Midbrain (tissue), 1 donor: ENCODE data around the gene SLC41A1.
"Not testable (repeated sequence)": the region's sequence is repeated elsewhere in the genome, so short reads cannot be mapped to it uniquely, and the experiment has no call there.

ENCODE experiments used
- DNase-seq: peaks from one replicate; lab custom pipeline; 2025; lab: John Stamatoyannopoulos, UW

Gene SLC41A1

DNA sequence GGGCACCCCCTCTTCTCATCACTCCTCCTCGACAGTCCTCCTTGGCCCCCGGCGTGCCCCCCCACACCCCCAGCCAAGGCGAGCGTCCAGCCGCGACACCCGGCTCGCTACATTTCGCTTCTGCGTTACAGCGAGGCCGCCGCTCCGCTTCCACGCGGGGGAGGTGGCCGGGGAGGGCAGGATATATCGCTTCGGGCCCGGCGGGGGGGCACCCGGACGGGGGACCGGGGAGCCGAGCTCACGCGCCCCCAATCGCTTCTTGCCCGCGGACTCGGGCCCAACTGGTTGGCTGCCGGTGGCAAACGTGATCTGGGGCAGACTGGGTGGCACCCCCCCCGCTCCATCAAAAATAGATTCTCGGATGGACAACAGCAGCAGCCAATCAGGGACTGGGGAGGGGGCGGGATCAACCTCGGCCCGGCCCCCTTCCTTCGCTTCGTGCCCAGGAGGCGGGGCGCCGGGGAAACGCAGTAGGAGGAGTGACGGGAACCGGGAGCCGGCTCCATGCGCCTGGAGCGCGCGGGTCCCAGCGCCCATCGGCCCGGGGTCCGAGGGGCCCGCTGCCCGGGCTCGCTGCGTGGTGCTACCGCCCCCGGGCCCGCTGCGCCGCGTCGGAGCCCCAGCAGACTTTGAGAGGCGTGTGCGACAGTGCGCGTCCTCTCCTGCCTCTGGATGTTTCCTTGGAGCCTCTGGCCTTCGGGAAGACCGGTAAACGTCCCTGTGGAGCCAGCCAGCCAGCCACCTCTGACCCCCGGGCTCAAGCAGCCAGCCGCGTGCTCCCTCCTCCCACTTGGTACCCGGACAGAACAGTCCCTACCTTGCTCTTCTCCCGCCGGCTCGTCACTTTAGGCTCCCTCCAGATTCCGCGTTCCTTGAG, at the start of gene SLC41A1:
TSS of gene SLC41A1 (minus strand) at position 321 of the 877 bp plus-strand sequence. CDS start 2,757 bp downstream, outside the sequence.
- DNase-seq, result peak; percentile 98

DNA sequence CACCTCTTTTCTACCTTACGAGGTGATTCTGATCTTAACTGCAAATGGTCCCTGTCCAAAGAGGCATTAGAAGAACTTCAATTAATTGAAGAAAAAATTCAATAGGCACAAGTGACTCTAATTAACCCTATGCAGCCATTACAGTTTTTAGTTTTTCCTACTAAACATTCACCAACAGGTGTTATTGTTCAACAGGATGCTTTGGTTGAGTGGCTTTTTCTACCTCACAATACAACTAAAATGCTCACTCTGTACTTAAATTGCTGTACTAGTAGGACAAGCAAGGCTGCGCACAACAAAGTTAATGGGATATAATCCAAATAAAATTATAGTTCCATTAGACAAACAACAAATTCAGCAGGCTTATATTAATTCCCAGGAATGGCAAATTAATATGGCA, 48.5 kb upstream of the SLC41A1 start:
- DNase-seq, result no peak

DNA sequence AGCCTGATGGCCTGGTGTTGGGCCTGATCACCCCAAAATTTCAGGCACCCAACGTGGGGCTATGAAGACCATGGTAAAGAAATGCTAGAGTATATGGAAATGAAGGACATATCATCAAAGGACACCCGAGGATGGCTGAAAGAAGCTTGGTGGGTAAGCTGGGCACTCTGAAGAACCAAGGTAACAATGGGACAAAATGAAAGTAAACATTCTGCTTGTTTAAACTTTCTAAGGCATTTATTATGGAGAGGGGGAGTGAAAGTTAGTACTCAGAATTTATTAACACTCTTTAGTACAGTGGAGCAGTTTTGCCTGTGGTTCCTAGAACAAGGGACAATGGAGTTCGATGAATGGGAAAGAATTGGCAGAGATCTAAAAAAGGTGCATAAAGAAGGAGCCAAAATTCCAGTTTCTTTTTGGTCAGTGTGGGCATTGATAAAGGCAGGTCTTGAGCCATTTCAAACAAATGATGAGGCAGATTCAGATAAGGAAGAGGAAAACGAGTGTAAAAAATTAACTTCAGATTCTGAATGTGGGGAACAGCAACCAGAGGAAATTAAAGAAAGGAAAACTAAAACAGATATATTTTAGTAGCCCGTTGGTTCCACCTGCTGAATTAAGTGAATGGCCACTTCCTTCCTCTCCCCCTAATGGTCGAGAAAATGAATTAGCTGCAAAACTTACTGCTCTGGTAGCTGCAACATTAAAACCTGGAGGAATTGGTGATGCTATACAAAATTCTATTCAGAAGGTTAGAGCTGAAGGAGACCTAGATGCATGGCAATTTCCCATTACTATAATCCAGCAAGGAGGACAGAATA, 45.4 kb upstream of the SLC41A1 start:
- DNase-seq, result no peak

GRCh38 chr1:205857501-205857900, 44.5 kb upstream of the SLC41A1 start:
- DNase-seq, result not testable (repeated sequence)

DNA sequence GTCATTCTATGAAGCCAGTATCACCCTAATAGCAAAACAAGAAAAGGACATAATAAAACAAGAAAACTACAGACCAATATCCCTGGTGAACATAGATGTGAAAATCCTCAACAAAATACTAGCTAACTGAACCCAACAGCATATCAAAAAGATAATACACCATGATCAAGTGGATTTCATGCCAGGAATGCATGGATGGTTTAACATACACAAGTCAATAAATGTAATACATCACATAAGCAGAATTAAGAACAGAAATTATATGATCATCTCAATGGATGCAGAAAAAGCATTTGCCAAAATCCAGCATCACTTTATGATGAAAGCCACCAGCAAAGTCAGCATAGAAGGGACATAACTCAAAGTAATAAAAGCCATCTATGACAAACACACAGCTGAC, 43.4 kb upstream of the SLC41A1 start:
- DNase-seq, result no peak

GRCh38 chr1:205852969-205853368, 40.0 kb upstream of the SLC41A1 start:
- DNase-seq, result no peak

GRCh38 chr1:205851993-205852392, 39.0 kb upstream of the SLC41A1 start:
- DNase-seq, result no peak

- DNase-seq, result peak; percentile 79
Measured at GRCh38 chr1:205849619-205850355, 36.8 kb upstream of the SLC41A1 start, which contains the start of gene PM20D1. PM20D1 (minus strand) TSS chr1:205850132; CDS start chr1:205850072, 60 bp downstream.

- DNase-seq, result no peak
Measured at GRCh38 chr1:205843036-205843859, 30.2 kb upstream of the SLC41A1 start.

DNA sequence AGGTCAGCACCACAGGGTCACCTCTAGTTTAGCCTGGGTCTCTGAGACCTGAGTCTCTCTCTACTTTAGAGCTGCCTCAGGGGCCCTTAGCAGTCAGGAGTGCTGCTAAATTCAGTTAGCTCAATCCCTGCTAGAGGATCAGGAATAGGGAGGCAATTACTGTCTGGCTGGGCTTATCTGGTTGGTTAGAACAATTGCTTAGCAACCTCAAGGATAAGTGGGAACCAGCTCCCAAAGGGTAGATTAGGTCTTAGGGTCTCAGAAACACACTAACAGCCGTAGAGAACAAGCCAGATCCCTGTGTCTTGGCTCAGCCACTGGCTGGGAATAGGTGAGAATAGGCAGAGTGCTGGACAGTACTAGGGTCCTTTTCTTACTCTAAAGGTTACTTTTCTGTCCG, 29.2 kb upstream of the SLC41A1 start:
- DNase-seq, result no peak

- no peak for DNase-seq
Measured at GRCh38 chr1:205840146-205840923, 27.3 kb upstream of the SLC41A1 start.

DNA sequence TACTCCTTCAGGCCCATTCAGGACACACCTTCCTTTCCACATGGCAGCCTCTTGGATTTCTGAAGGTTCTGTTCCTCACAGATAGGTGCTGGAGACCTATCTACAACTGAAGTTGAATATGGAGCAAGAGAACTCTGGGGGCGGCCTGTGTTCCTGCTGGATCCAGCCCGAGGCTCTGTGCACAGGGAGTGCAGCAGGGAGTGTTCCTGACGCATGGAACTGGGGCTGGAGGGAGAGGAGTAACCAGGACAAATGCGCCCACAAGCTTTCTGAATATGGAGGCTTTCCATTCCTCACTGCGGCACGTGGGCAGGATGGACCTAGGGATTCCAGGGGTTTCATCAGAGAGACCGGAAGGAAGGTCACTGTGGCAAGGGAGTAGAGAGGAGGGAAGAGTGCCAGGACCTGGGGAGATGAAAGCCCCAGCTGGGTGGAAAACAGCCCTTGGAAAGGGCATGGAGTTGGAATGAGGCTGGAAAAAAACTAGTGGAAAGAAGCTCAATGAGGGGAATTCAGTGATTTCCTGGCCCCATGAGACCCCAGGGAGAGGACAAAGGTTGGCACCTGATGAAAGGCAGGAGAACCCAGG, 24.5 kb upstream of the SLC41A1 start:
- DNase-seq, result no peak

GRCh38 chr1:205834751-205835150, 21.8 kb upstream of the SLC41A1 start:
- DNase-seq, result no peak

- no peak for DNase-seq
Measured at GRCh38 chr1:205832326-205832751, 19.3 kb upstream of the SLC41A1 start.

DNA sequence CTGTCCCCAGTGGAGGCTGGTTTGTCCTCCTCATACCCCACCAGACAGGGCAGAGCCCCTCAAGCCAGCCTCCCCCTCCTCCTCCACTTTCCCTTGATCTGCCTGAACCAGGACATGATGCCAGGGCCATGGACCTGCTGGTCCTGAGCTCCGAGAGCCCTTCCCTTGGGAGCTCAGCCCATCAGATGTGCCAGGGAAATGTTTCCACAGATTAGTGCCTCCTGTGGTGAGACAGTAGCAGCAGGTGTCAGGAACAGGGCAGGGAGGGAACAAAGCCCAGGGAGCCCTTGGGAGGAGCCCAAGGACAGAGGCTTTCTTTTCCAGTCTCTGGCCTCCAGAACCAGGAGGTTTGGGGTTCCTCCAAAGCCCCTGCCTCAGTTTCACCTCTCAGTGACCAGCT, 14.6 kb upstream of the SLC41A1 start:
- DNase-seq, result no peak

- DNase-seq, result no peak
Measured at GRCh38 chr1:205826995-205827394, 14.0 kb upstream of the SLC41A1 start.

- DNase-seq, result no peak
Measured at GRCh38 chr1:205826016-205826806, 13.2 kb upstream of the SLC41A1 start.

GRCh38 chr1:205824180-205824579, 11.2 kb upstream of the SLC41A1 start:
- no peak for DNase-seq

DNA sequence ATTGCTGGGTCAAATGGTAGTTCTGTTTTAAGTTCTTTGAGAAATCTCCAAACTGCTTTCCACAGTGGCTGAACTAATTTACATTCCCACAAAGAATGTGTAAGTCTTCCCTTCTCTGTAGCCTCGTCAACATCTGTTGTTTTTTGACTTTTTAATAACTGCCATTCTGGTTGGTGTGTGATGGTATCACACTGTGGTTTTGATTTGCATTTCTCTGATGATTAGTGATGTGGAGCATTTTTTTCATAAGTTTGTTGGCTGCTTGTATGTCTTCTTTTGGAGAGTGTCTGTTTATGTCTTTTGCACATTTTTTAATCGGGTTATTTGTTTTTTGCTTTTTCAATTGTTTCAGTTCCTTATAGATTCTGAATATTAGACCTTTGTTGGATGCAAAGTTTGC, 10.3 kb upstream of the SLC41A1 start:
- DNase-seq, result not testable (repeated sequence)
